ENCODE data around the gene SKAP1. TPM values are rescaled to one million over a fixed set of nuclear protein-coding genes. Genes with fewer than 3 reads are reported as not detected.

SKAP1 gene
- total RNA-seq, 1 donor from 2014 or later = 5.1 TPM

GRCh38 chr17:48219617-48220016 is 210.4 kb downstream of the SKAP1 start:
- no peak overlapping the region for H3K27ac ChIP-seq
- ATAC-seq = no peak
- intact Hi-C loops (cut with DNase I) = no loop called here

DNA sequence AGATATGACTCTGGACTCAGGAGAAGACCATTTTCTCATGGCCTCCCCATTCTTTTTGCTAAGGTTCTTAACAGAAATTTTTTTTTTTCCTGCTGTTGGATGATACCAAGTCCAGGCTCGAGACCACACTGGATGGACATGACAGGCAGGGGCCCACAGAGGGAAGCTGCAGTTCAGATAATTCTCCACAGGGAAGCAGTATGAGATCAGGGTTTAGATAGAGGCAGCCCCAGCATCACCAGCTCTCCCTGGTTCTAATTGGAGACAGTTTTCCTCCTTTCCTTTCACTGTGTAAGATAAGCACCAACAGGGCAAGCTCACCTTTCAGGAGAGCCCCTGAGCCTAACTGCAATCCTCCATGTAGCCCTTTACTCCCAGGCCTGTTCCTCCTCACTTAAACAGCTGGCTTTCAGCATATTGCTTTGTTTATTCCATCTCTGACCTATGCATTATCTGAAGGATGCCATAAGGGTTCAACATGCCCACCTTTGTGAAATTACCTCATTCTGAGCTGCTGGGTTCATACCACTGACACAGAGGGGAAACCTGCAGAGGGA is 214.4 kb downstream of the SKAP1 start:
- Histone ChIP-seq H3K4me3 (no peak overlapping the region), H3K27me3 (peaks cover 10% of the 10 kb centered on the region), H3K9me3 (no peaks in the 10 kb centered on the region), H3K27ac (no peak overlapping the region), H3K36me3 (no peaks in the 10 kb centered on the region), H3K4me1 (no peaks in the 10 kb centered on the region)
- TF ChIP-seq, protein P1, sequence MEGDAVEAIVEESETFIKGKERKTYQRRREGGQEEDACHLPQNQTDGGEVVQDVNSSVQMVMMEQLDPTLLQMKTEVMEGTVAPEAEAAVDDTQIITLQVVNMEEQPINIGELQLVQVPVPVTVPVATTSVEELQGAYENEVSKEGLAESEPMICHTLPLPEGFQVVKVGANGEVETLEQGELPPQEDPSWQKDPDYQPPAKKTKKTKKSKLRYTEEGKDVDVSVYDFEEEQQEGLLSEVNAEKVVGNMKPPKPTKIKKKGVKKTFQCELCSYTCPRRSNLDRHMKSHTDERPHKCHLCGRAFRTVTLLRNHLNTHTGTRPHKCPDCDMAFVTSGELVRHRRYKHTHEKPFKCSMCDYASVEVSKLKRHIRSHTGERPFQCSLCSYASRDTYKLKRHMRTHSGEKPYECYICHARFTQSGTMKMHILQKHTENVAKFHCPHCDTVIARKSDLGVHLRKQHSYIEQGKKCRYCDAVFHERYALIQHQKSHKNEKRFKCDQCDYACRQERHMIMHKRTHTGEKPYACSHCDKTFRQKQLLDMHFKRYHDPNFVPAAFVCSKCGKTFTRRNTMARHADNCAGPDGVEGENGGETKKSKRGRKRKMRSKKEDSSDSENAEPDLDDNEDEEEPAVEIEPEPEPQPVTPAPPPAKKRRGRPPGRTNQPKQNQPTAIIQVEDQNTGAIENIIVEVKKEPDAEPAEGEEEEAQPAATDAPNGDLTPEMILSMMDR (IDR thresholded peaks at IDR 0.05) = peak; percentile 39
- intact Hi-C loops (cut with DNase I) = no loop called here
- DNase-seq (no peak), ATAC-seq (peak; percentile 76)

More at GRCh38 chr17:48219617-48220016, 210.4 kb downstream of the SKAP1 start:
- H3K4me3 ChIP-seq = no peak overlapping the region
- no peak for DNase-seq
- no peaks in the 10 kb centered on the region for H3K4me1 ChIP-seq
- H3K9me3 ChIP-seq = no peaks in the 10 kb centered on the region
- TF ChIP-seq, protein P1 (IDR thresholded peaks at IDR 0.05) = no peak
- H3K36me3 ChIP-seq = no peaks in the 10 kb centered on the region
- peaks cover 10% of the 10 kb centered on the region for H3K27me3 ChIP-seq

DNA sequence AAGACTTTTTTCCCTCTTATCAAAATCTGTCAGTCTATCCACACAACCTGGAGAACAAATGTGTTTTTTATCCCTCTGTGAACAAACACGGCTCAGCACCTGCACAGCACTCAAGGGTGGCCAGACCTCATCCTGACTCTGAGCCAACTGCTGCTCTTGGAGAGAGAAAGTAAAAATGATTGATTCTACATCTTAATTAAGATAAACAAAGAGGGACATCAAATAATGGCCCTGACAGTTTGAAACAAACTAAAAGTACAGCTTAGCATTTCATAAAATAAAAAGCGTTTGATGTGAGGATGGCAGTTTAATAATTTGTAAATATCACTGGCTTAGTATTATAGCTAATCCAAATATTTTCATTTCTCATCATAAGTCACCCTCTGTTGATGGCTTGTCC is 216.2 kb downstream of the SKAP1 start:
- peaks cover 15% of the 10 kb centered on the region for H3K27me3 ChIP-seq
- ATAC-seq = no peak
- intact Hi-C loops (cut with DNase I) = no loop called here
- no peaks in the 10 kb centered on the region for H3K4me1 ChIP-seq
- TF ChIP-seq, protein P1 (IDR thresholded peaks at IDR 0.05) = no peak
- H3K9me3 ChIP-seq = no peaks in the 10 kb centered on the region
- no peaks in the 10 kb centered on the region for H3K36me3 ChIP-seq
- H3K4me3 ChIP-seq = no peak overlapping the region
- DNase-seq = no peak
- H3K27ac ChIP-seq = no peak overlapping the region

- H3K4me1 ChIP-seq = no peaks in the 10 kb centered on the region
- H3K36me3 ChIP-seq = no peaks in the 10 kb centered on the region
- DNase-seq (no peak), ATAC-seq (no peak)
- peaks cover 15% of the 10 kb centered on the region for H3K27me3 ChIP-seq
- intact Hi-C loops (cut with DNase I) = no loop called here
- no peak overlapping the region for H3K4me3 ChIP-seq
- no peaks in the 10 kb centered on the region for H3K9me3 ChIP-seq
- TF ChIP-seq, protein P1 (IDR thresholded peaks at IDR 0.05) = no peak
- H3K27ac ChIP-seq = no peak overlapping the region
Measured at GRCh38 chr17:48211787-48212186, 218.2 kb downstream of the SKAP1 start.

GRCh38 chr17:48211011-48211410 is 219.0 kb downstream of the SKAP1 start:
- TF ChIP-seq, protein P1 (IDR thresholded peaks at IDR 0.05) = no peak
- Histone ChIP-seq H3K4me3 (no peak overlapping the region), H3K9me3 (no peaks in the 10 kb centered on the region), H3K27ac (no peak overlapping the region), H3K4me1 (no peaks in the 10 kb centered on the region), H3K27me3 (peaks cover 14% of the 10 kb centered on the region), H3K36me3 (no peaks in the 10 kb centered on the region)
- intact Hi-C loops (cut with DNase I) = no loop called here
- no peak for ATAC-seq
- no peak for DNase-seq

DNA sequence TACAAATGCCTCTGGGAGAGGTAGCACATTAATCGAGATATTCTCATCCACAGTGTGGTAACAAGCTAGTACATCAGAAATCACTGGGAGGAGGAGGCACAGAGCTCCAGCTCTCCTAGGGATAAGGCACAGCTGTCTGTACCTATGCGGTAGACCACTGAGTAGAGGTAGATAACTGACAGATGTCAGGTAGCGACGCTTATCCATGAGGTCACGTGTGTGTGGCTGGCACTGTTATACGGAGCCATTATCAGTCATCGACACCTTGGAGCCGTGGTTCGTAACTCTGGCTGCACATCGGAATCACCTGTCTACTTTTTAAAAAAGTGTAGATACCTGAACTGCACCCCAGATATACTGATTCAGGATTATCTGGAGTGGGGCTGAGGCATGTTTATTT is 220.0 kb downstream of the SKAP1 start:
- Histone ChIP-seq H3K4me1 (no peaks in the 10 kb centered on the region), H3K4me3 (no peak overlapping the region), H3K27ac (no peak overlapping the region), H3K36me3 (no peaks in the 10 kb centered on the region), H3K27me3 (peaks cover 14% of the 10 kb centered on the region), H3K9me3 (no peaks in the 10 kb centered on the region)
- TF ChIP-seq, protein P1 (IDR thresholded peaks at IDR 0.05) = no peak
- ATAC-seq (no peak), DNase-seq (no peak)
- intact Hi-C loops (cut with DNase I) = no loop called here
